HG02840 (cell line): ENCODE measurements around the gene GUCY1A1.
"Not testable (repeated sequence)": the region's sequence is repeated elsewhere in the genome, so short reads cannot be mapped to it uniquely, and the experiment has no call there.

Source experiments
- ATAC-seq: cut with Tn5 transposase; IDR thresholded peaks from one replicate; pipeline ENCODE4 v1.9.1; 2021; ENCODE audit warnings: mild to moderate bottlenecking, moderate library complexity, moderate number of reproducible peaks; ENCODE audit not compliant: unreplicated experiment, low FRiP score

The GUCY1A1 gene

GRCh38 chr4:155666344-155667221 is at the start of gene GUCY1A1:
Gene GUCY1A1, plus strand, starts transcription at chr4:155666848. Its CDS starts 30,020 bp downstream, at chr4:155696868.
- no peak for ATAC-seq

DNA sequence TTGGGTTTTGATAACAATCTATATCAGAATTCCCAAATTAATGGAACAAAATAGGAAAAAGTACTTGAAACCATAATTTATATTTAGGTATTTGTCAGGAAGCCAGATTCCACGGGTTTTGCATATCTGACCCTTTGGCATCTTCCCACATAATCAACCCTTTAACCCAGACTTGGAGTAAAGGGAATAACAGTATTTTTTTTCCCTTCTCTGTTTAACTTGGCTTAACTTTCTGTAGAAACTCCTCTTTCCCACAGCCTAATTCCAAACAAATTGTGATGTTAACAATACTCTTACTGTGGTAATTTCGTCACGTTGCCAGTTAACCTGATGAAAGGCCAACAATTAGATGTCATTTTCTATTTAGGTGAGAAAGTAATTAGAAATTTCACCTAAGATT is 49.4 kb upstream of the GUCY1A1 start:
- ATAC-seq: no peak

GRCh38 chr4:155618183-155618838 is 48.3 kb upstream of the GUCY1A1 start:
- ATAC-seq: no peak

- ATAC-seq: no peak
Measured at GRCh38 chr4:155620637-155621036, 46.0 kb upstream of the GUCY1A1 start.

GRCh38 chr4:155624478-155624877 is 42.2 kb upstream of the GUCY1A1 start:
- ATAC-seq: peak; percentile 97

DNA sequence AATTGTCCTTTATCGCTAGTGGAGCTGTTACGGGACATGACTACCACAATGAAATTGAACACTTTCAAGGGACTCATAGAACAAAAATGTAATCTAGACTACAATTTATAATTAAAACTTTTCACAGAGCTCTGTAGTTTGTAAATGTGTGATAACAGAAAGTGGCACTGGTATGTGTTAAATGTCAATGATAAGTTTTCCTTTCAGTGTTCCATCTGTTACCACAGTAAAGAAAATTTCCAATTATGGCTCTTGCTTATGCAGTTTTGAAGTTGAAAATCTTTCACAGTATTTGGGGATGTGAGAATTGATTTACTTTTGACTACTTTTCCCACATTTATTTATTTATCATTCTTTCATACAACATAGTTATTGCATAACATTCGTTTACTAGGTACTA is 40.1 kb upstream of the GUCY1A1 start:
- ATAC-seq: no peak

DNA sequence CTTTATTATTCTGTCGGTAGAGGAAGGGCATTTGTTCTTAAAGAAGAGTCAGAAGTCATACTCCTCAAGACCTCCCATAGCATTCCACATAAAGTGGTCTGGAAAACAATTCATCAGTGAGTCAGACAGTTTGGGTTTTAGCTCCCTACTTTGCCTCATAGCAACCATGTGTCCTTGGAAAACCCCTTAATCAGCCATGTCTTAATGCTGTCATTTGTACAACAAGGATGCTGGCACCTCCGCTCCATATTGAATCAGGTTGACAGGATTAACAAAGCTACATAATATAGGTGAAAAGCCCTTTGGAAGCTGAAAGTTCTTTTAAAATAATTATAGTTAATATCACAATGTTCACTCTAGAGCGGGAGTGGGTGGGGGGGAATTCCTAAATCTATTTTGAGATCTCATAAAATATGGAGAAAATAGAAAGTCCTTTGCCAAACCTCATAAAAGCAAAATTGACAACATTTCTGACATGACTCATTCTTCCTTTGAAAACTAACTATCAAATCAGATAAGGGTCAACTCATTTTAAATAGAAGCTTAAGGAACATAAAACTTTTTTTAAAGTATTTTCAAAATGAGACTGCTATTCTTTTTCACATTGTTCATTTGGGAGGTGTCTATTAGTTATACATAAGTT is 37.3 kb upstream of the GUCY1A1 start:
- no peak for ATAC-seq

- ATAC-seq: no peak
Measured at GRCh38 chr4:155629956-155630355, 36.7 kb upstream of the GUCY1A1 start.

- ATAC-seq: no peak
Measured at GRCh38 chr4:155632310-155632840, 34.3 kb upstream of the GUCY1A1 start.

GRCh38 chr4:155638195-155638965 is 28.3 kb upstream of the GUCY1A1 start:
- no peak for ATAC-seq

DNA sequence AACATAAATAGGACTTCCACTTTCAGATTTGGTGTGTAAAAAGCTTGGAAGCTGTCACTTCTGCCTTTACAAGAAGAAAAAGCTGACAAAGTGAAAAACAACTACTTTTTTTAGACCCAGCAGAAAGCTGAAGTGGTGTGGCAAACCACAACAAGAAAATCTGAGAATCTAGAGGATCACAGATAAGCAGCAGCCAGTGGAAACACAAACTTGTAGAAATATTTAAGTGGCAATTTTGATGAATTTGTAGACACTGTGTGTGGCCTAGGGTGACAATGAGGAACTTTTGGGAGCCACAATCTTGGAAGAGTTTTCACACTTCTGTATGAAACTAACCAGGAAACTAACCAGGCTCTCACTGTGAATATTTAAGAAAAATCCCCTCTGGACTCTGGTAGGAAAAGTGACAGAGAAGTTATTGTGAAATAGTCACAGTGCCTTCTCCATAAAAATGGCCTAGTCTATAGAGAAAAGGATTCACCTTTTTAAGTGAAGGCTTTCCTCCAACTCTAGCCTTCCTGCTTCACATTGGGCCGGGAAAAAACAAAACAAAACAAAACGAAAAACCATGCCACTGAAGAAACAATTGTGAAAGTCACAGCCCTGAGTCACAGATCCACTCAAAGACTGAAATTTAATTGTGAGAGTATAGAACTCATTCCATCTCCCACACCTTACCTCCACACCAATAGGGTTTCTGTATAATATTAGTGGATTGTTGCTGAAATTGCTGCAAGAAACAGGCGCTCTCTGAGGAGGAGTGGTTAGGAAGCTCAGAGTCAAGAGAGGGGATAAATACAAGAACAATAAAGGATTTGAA is 26.7 kb upstream of the GUCY1A1 start:
- peak; percentile 65 for ATAC-seq

DNA sequence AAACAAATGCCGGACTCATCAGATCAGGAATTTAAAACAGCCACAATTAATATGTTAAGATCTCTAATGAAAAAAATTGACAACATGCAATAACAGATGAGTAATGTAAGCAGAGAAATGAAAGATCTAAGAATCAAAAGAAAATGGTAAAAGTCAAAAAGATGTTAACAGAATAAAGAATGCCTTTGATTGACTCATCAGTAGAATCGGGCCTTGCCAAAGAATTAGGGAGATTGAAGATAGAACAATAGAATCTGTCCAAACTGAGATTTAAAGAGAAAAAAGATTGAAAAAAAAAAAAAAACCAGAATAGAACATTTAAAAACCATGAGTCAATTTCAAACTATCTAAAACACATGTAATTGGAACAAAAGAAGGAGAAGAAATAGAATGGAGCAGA is 25.9 kb upstream of the GUCY1A1 start:
- ATAC-seq: no peak

DNA sequence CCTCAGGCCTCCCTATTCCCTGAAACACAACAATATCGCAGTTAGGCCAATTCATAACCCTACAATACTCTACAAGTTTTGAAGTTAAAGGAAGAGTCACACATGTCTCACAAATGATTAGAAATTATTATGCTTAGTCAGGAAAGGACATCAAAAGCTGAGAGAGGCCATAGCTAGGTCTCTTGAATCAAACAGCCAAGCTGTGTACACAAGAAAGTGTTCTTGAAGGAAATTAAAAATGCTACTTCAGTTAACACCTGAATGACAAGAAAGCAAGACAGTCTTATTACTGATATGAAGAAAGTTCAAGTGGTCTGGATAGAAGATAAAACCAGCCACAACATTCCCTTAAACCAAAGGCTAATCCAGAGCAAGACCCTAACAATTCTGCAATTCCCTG is 23.6 kb upstream of the GUCY1A1 start:
- ATAC-seq: no peak

DNA sequence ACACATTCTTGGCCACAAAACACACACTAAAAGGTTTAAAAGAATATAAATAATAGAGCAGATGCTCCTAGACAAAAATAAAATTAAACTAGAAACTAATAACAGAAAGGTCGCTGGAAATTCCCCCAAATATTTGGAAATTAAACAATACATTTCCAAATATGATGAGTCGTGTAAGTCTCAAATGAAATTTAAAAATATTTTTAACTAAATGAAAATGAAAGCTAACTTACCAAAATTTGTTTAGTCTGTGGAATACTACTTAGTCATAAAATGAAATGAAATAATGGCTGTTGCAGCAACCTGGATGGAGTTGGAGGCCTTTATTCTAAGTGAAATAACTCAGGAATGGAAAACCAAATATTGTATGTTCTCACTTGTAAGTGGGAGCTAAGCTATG is 20.6 kb upstream of the GUCY1A1 start:
- ATAC-seq: no peak

GRCh38 chr4:155650785-155651184 is 15.9 kb upstream of the GUCY1A1 start:
- not testable (repeated sequence) for ATAC-seq

- no peak for ATAC-seq
Measured at GRCh38 chr4:155653052-155653451, 13.6 kb upstream of the GUCY1A1 start.

GRCh38 chr4:155656025-155656424 is 10.6 kb upstream of the GUCY1A1 start:
- no peak for ATAC-seq

- no peak for ATAC-seq
Measured at GRCh38 chr4:155657169-155657568, 9.5 kb upstream of the GUCY1A1 start.

GRCh38 chr4:155657985-155658680 is 8.5 kb upstream of the GUCY1A1 start:
- ATAC-seq: no peak
